GM21717 (cell line): ENCODE data around the gene AUTS2.

Experiments
- ATAC-seq: cut with Tn5 transposase; IDR thresholded peaks from one replicate; pipeline ENCODE4 v1.9.1; 2021; ENCODE audit warnings: mild to moderate bottlenecking, moderate library complexity; ENCODE audit not compliant: unreplicated experiment

Gene AUTS2

DNA sequence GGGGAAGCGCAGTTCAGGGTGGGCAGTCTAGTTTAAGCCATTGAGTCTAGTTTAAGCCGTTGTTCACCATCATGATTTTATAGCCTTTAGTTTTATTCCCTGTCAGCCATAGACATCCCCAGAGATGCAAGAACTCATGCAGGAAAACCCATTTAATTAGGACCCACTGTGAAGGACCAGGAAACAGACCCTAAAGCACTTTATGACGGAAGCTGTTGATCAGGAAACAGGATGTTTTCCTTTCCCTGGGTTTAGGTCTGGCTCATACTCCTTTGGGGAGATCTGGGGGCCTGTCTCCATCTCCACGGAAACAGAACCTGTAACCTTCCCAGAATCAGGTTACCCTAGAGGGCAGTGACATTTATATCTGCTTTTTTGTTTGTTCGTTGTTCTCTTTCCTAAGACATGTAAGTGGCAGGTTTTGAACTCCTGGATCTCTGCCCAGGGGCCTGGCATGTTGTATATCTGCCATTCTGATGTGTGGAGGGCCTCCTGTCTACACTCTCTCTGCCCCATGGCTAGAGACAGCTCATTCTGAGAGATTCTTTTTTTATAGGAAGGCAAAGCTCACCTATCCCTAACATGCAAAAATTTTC, 876.5 kb downstream of the AUTS2 start:
- ATAC-seq = no peak

DNA sequence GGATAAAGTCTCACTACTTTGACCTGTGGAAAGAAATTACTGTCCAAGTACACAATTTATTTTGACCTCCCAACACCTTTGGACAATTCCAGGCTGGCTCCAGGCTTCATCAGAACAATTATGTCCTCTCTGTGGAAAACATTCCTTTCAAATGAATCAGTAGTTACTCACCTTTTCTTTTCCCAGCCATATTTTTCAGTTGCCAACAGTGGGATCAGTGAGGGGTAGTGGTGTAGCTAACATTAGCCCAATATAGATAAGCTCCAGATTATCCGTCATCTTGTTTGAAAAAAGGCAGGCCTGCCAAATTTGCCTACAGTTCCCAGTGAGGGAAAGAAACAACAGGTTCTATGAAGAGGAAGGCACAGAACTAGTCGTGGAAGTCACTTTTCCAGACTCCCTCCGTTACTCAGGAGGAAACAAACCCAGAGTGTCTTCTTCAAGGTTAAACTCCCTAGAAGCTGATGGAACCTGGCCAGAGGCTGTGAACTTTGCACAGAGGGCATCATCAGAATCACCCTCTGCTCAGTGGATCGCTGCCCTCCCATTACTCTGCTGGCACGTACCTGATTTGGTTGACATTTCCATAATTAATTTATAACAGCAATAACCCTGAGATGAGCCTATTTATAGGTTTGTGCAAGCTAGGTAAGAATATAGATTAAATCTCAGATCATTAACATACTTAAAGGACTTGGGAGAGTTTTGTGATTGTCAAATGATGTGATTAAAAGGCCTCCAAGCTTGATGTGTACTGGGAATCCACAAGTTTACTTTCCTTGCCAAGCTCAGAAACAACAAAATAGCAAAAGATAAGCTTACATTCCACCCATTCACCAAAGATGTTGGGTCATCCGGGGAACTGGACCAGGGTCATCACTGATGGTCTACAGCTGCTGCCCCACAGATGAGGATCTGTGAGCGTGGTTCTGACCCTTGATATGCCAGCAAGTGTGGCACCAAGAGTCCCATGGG, 879.0 kb downstream of the AUTS2 start:
- no peak for ATAC-seq

DNA sequence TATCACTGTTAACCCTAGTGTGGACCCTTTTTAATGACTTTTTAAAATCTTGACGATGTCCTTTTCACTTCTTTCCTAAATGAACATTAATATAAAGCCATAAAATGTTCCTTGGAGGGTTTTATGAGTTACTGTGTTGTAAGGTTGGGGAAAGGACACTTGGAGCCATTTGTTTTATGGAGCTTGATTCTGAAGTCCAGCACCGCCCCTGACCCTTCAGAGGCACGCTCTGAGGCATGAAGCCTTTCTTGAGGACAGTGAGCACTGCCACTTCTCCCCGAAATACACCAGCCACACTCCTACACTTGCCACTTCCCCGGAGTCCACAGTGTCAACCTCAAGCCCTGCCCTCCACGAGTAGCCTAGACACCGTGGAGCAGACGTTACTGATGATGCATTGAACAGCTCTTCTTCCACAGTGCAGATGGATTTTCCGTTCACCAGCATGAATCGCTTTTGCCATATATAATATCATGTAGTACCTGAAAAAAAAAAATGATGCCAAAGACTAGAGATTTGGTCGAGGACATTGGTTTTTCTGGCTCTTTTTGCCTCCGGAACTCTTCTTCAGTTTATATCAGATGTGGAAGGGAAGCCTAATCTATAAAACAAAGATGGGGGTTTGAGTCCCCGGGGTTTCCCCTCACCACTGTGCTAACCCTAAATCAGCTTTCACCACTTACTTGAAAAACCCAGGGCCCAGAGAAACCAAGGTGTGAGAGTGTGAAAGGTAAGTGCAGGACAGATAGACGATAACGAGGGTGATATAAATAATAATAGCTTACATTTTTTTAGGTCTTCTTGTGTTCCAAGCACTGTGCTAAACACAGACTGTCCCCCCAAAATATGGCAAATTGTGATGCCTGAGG, 881.1 kb downstream of the AUTS2 start:
- ATAC-seq = no peak

DNA sequence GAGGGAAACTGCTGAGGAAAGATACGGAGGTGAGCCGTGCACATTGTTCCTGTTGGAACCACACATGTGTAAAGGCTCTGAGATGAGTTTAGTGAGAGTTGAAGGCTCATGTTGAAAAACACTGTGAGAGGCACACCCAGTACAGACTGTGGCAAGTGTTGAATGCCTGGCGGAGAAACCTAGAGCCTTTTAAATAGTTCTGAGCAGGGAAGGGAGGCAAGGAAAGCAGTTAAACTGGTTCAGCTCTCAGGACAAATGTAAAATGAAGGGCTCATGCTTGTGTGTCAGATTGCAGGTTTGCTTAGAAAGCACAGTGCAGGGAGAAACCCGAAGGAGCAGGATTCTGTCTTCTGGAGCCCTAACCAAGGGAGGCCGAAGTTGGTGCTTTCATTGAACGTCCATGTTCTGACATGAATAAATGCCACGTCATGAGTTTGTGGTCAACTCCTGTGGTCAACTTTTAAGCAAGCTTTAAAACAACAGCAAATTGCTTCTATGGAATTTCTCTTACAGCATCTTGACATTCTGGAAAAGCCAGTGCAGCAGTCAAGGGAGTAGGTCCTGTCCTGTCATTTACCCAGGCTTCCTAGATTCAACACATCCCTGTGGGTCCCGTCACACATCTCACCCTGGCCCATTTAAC, 882.8 kb downstream of the AUTS2 start:
- no peak for ATAC-seq

DNA sequence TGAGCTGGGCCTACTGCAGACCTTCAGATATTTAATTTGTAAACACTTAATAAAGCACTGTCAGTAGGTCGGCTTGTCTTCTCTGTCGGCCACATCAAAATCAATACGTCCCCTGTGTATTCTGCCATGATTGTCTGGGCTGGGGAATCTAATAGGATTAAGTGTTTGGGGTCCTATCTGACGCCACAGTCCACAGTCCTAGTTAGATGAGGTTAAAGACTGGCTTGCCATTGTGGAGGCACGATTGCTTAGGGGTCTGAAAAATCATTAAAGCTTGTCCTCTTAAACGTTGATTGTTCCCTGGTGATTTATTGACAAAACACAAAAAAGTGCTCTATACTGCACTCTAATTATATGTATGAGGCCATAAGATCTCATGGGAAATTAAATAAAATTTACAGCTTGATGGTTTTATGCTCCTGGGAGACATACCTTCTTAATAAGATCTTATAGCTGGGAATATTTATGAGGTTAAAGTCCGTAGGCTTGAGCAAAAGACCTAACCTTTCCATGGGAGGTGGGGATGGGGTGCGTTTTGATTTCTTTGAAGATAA, 883.4 kb downstream of the AUTS2 start:
- no peak for ATAC-seq

DNA sequence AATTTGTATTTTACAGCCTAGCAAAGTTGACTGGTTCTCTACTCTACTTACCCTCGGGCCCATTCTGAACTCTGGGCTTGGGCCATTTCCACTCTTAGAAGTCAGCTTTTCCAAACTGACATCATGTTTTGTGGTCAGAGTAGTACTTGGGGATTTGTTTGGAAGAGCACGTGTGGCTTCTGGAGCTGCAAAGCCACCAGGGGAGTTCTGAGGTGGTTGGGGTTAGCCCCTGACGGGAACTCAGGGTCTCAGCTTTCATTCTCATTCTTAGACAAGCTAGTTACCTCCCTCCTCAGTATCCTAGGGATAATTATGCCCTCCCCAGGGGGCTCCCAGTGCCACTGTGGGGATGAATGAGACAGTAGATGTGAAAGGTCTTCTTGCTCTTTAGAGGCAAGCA, 886.0 kb downstream of the AUTS2 start:
- ATAC-seq = no peak

DNA sequence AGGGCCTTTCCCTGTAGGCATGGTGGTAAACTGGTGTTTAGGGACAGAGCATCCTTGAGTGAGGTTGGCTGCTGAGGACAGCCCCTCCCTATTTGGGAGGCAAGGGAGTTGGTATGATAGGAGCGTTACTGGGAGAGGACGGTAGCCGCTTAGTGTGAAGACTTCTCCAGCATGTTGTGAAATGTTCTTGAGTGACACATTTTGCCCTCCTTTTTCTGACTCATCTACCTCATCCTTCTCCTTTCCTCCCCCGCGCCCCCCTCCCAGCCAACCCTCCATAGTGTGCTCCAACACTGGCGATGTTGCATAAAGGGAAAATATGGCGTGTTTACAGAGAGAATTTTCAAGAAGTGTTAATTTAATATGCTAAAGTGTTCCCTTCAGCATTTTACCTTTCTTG, 888.7 kb downstream of the AUTS2 start:
- ATAC-seq = no peak

DNA sequence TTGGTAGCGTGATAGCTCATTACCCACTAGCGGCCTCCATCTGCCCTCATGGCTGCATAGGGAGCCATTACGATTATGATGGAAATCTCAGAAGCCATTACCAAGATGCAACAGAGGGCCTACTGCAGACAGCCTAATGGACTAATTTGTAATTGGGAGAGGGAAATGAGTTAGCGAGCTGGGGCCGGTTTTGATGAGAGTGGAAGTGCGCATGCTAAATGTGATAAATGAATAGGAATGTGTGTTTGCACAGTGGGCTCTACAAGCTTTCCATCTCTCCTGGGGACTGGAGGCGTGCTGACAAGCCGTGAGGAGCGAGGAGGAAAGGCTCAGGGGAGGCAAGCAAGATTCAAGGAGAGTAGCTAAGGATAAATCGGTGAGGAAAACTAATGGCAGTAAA, 889.2 kb downstream of the AUTS2 start:
- no peak for ATAC-seq

DNA sequence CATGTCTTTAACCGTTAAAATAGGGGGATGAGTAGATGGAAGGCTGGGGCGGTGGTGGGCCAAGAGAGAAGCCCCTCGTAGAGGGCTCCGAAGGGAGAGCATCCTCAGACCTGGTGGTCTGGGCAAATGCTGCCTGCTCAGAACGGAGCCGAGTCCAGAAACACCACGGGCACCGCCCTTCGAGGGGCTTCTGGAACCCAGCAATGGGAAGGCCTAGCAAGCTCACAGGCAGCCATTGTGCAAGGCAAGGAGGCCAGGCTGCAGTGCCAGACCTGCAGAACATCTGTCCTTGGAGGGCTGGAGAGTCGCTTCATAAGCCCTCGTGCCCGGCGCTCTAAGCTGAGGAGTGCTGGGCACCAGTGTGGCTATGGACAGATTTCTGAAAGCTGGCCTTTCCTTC, 889.6 kb downstream of the AUTS2 start:
- no peak for ATAC-seq

DNA sequence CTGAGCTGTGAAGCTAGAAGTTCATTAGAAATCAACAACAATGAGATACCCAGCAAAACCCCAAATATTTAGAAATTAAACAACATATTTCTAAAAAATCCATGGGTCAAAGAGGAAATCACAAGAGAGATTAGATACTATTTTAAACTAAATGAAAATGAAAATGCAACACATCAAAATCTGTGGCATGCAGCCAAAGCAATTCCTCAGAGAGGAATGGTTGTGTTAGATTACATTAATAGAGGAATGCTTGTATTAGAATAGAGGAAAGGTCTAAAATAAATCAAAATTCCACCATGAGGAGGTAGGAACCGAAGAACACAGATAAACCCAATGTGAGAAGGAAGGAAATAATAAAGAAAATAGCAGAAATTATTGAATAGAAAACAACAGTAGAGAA, 891.5 kb downstream of the AUTS2 start:
- ATAC-seq = no peak

DNA sequence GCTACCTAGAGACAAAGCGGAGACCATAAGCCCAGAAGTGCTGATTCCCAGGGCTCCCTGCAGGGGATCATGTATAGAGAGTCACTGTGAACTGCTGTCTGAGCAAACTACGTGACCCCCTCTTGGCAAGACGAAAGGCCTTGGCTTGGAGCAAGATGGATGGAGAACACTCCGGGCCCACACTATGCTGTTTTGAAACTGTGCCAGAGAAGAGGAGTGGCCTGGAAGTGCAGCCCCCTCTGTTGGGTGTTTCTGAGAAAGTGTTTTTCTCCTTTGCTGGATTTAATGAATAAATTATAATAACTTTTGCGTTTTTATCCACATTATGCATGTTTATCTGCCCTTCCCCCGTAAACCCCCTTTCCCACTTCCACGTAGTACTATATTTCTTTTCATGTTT, 894.4 kb downstream of the AUTS2 start:
- no peak for ATAC-seq

DNA sequence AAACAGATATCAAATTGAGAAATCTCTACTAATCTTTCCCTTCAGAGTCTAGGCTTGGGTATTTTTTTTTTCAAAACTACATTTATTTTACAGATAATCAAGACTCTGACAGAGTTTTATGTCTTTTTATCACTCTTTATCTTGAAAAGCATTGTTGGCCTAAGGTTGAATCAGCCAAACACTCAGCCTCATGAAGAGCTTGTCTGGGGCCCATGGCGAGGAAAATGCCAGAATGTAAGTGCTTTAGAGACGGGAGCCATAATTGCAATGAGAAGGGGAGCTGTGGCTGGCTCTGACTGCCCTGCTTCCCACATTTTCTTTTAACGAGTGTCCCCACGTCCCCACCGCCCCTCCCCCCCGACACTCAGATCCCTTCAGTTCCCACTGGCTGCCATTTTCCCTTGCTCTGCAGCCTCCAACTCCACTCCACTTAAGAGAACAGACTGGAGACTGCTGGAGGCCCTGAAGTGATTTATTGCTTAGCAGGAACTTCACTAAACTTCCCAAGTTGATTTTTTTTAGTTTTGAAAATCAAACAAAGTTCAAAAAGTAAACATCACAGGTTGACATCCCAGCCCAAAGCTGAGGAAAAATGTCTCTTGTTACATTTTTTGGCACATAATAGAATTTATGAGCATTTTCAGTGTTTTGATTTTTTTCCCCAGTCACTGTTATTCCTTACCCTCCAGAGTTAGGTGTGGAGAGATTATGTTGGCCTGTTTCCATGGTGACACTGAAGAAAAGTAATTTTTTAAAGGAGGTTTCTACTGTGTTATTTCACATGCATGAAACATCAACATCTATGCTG, 896.2 kb downstream of the AUTS2 start:
- ATAC-seq = no peak

DNA sequence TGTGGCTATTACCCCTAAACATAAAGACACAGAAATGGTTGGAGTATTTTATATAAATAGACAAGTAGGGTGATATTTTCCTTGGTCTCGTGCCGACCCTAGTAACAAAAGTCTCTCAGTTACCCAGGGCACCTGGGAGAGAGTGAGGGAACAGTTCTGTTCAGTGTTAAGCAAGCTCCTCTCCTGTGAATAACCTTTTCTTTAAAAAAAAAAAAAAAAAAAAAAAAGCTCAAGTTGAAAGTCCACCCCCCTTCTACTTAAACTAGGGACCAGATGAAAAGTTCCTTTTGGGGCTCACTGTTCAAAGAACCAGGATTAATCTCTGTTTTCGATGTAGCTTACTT, 896.7 kb downstream of the AUTS2 start:
- no peak for ATAC-seq

DNA sequence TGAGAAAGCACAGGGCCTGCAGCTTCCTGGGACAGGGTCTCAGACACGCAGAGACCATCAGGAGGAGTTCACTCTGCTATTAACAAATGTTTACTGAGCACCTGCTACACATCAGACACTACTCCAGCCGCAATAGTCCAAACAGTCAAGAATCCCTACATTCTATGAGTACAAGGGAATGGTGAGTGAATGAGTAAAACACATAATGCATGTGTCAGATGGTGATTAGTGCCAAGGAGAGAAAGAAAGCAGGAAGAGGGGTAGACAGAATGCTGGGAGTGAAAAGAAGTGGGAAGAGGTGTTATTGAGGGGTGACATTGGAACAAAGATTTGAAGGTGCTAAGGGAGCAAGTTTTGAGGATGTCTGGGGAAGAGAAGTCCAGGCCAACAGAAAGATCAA, 899.5 kb downstream of the AUTS2 start:
- ATAC-seq = no peak

DNA sequence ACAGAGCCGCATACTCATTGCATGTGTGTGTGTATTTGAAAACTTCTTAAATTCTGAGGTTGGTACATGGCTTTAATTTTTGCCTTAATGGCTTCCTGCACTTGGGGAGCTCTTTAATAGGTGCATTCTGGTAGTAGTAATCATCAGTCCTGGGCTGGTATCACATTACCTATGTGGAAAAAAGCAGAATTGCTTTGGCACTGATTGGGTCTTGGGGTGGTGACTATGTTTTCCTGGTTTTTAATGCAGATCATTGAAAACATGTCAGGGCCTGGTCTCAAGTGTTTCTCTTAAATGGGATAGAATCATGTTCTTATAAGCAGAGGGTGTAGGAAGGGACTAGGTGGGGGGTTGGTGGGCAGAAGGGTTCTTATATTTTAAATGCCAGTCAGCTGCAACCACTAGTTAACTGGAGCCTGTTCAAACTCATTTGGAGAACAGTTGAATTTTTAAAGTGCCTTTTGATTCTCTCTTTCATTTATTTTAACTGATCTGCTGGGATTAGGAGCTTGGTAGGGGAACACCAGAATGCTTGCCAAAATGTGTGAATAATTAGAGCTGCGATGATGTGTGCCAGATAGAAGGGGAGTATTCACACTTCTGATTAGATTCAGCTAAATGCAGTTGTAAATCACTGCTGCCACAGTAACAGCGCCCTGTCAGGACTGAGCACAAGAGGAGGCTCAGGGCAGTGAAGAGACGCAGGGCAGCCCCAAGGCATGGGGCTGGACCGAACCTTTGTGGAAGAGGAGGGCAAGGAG, 900.1 kb downstream of the AUTS2 start:
- no peak for ATAC-seq

DNA sequence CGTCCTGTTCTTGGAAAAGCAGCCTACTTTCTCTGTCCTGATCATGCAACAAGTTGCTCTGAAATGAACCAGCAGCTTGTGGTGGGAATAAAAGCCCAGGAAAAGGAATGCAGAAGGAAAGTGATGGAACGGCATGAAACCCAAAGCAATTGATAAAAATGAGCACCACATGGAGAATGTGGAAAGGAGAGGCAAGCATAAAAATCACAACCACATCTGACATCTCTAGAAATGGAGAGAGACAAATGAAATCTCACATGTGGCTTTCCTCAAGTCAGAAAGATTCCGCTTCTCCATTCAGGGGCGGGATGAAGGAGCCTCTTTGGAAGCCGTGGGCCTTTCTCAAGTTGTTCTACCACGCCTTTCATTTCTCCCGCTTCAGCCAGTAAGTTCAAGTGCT, 902.0 kb downstream of the AUTS2 start:
- no peak for ATAC-seq

DNA sequence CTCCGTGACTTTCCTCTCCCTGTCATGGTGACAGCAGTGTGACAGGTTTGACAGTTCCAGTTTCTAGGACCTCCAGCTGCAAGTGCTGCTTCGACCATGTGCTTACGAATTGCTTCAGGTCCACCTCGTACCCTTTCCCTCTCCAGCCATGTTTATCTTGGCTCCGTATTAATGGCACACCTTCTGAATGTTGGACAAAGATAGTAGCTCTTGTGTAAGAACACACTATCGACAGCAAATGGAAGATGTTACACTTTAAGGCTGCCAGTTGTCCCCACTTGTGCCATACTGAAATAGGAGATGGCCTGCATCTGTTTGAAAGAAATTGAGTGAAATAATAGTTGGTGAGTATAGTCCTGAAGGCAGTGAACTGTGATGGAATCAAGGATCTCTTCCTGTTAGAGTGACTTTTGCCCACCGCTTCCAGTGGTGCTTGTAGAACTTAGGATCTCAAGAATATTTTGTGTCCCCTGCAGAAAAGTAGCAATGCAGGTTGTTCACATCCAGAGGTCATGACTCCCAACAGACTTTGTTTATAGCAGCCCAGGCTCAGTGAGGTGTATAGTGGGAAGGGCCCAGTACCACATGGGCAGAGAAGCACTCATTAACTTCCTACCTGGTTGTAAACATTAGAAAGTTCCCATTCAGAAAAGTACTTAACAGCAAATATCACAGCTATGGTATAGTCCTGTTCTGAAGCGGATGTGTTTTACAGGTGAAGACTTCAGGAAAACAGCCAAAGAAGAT, 904.0 kb downstream of the AUTS2 start:
- no peak for ATAC-seq

DNA sequence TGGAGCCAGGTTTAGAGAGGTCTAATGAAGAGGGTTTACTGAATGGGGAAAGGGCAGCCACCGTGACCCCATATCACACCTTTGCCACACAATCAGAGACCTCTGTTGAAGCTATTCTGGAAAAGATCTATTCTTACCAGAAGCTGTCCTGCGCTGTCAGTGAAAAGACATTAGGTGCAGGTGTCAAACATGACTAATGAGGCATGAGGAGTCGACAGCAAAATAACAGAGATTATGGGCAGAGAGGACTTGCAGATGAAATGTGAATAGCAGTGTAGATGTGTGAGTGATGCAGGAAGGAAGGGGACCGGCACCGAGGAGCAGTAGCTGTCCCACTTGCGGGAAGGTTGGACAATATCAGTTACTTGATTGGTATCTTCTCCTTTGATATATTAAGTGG, 906.0 kb downstream of the AUTS2 start:
- ATAC-seq = no peak

DNA sequence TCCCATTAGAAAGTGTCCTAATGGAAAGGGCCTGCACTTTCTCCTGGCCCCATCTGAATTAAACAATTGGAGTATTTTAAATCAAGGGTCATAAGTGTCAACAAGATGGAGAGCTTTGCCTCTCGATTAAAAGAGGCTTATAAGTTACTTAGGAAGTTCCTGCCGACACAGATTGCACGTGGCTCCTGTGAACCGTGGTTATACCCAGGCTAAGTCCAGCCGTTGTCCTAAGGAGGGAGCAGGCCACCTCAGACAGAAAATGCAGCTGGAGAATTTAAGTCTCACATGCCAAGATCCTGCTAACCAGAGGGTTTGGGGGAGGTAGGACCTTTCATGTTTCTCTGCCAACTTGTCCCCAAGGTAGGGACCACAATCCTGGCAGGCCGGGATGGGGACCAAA, 907.2 kb downstream of the AUTS2 start:
- ATAC-seq = no peak
